ENCODE measurements around the gene COL1A1.

GRCh38 chr17:50165466-50165865 lies 36.0 kb downstream of the COL1A1 start:
- TF ChIP-seq EZH2phosphoT487 (IDR thresholded peaks at IDR 0.05; ENCODE audit: insufficient read depth, low read depth) = no peak
- no peak for TF ChIP-seq EZH2 (IDR thresholded peaks at IDR 0.05; ENCODE audit: insufficient read depth, poor library complexity, severe bottlenecking)
